Measurements from ENCODE around the gene ACACA. TPM values are rescaled to one million over a fixed set of nuclear protein-coding genes. Genes with fewer than 3 reads are reported as not detected.

The ACACA gene
- total and polyA plus RNA-seq, 12 donors, result 18.2 to 112 (median 70.4) TPM

GRCh38 chr17:37056622-37057021 is 350.0 kb downstream of the ACACA start:
- H3K4me1 ChIP-seq (replicated peaks in 1 of 2), result peaks cover 0 to 5% of the 10 kb centered on the region in 2 donors
- H3K36me3 ChIP-seq (replicated peaks in 1 of 2), result no peaks in the 10 kb centered on the region
- H3K9me3 ChIP-seq (replicated peaks in 1 of 3), result no peaks in the 10 kb centered on the region
- WGBS, 4 donors, result 89 to 95% (median 90%) methylated on average over 18 of the region's 18 CpGs
- DNase-seq, result no peak
- TF ChIP-seq POLR2A (IDR thresholded peaks at IDR 0.05), result no peak
- TF ChIP-seq, protein P1, sequence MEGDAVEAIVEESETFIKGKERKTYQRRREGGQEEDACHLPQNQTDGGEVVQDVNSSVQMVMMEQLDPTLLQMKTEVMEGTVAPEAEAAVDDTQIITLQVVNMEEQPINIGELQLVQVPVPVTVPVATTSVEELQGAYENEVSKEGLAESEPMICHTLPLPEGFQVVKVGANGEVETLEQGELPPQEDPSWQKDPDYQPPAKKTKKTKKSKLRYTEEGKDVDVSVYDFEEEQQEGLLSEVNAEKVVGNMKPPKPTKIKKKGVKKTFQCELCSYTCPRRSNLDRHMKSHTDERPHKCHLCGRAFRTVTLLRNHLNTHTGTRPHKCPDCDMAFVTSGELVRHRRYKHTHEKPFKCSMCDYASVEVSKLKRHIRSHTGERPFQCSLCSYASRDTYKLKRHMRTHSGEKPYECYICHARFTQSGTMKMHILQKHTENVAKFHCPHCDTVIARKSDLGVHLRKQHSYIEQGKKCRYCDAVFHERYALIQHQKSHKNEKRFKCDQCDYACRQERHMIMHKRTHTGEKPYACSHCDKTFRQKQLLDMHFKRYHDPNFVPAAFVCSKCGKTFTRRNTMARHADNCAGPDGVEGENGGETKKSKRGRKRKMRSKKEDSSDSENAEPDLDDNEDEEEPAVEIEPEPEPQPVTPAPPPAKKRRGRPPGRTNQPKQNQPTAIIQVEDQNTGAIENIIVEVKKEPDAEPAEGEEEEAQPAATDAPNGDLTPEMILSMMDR (IDR thresholded peaks at IDR 0.05), result no peak
- H3K27ac ChIP-seq, result no peak overlapping the region
- H3K27me3 ChIP-seq, result no peaks in the 10 kb centered on the region
- intact Hi-C loops (cut with DNase I), result no loop called here
- no peak overlapping the region for H3K4me3 ChIP-seq

GRCh38 chr17:37054894-37055293 is 351.7 kb downstream of the ACACA start:
- DNase-seq, result no peak
- no peak overlapping the region for H3K4me3 ChIP-seq
- no peak overlapping the region for H3K27ac ChIP-seq
- WGBS, 4 donors, result 91 to 94% (median 93%) methylated on average over 7 to 8 of the region's 8 CpGs
- H3K9me3 ChIP-seq (replicated peaks in 1 of 3), result no peaks in the 10 kb centered on the region
- peaks cover 0 to 5% of the 10 kb centered on the region in 2 donors for H3K4me1 ChIP-seq (replicated peaks in 1 of 2)
- TF ChIP-seq POLR2A (IDR thresholded peaks at IDR 0.05), result no peak
- TF ChIP-seq, protein P1 (IDR thresholded peaks at IDR 0.05), result no peak
- H3K36me3 ChIP-seq (replicated peaks in 1 of 2), result no peaks in the 10 kb centered on the region
- intact Hi-C loops (cut with DNase I), result no loop called here
- no peaks in the 10 kb centered on the region for H3K27me3 ChIP-seq

DNA sequence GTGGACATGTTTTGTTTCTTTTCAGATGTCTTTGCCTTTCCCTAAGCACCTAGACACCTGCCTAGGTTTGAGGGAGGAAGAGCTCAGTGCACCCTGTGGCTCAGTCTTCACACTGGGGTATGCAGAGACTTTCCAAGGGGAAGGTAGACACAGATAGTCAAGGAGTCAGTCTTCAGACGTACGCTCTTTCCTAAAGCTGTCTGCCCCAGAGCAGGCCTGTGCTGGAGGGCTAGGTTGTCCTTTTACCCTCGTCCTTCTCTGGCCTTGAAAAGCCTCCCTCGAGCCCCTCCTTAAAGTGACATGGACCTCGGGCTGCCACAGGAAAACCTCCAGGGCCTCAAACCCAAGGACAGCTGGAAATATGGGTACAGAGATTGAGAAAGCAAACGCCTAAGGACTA is 354.2 kb downstream of the ACACA start:
- TF ChIP-seq POLR2A (IDR thresholded peaks at IDR 0.05), result no peak
- TF ChIP-seq, protein P1 (IDR thresholded peaks at IDR 0.05), result no peak
- intact Hi-C loops (cut with DNase I), result no loop called here
- Histone ChIP-seq H3K36me3 (replicated peaks in 1 of 2) (no peaks in the 10 kb centered on the region), H3K27ac (no peak overlapping the region), H3K9me3 (replicated peaks in 1 of 3) (no peaks in the 10 kb centered on the region), H3K4me1 (replicated peaks in 1 of 2) (peaks cover 0 to 8% of the 10 kb centered on the region in 2 donors), H3K4me3 (no peak overlapping the region), H3K27me3 (no peaks in the 10 kb centered on the region)
- no peak for DNase-seq
- WGBS, 4 donors, result 53 to 72% (median 56%) methylated on average over 6 of the region's 6 CpGs

- no peak for DNase-seq
- Histone ChIP-seq H3K4me3 (no peak overlapping the region), H3K9me3 (replicated peaks in 1 of 3) (no peaks in the 10 kb centered on the region), H3K4me1 (replicated peaks in 1 of 2) (peaks cover 0 to 10% of the 10 kb centered on the region in 2 donors), H3K27me3 (no peaks in the 10 kb centered on the region), H3K27ac (no peak overlapping the region), H3K36me3 (replicated peaks in 1 of 2) (no peaks in the 10 kb centered on the region)
- intact Hi-C loops (cut with DNase I), result no loop called here
- no peak for TF ChIP-seq POLR2A (IDR thresholded peaks at IDR 0.05)
- TF ChIP-seq, protein P1 (IDR thresholded peaks at IDR 0.05), result no peak
- WGBS, 4 donors, result 89 to 97% (median 95%) methylated on average over 3 of the region's 3 CpGs
These were observed 354.8 kb downstream of the ACACA start for GRCh38 chr17:37051833-37052232.

Data from adrenal gland (tissue), 12 donors.